Activated CD4-positive, alpha-beta T cell treated with anti-CD3 and anti-CD28 coated beads, Interleukin-2, amount 10 ng/mL, durations not matched to agents 7 days and 5 days (primary cell): ENCODE results near the gene FBXW7. TPM values are rescaled to one million over a fixed set of nuclear protein-coding genes. Genes with fewer than 3 reads are reported as not detected.

ENCODE experiments used
- CTCF ChIA-PET: fragments of 350-600 bp; sonication (Branson Sonifier 250); formaldehyde crosslinking; loops from one replicate; lab custom pipeline; 2021; ENCODE audit warnings: antibody characterized with exemption; lab: Charles Lee
- POLR2A ChIA-PET: fragments of 350-600 bp; sonication (Branson Sonifier 250); formaldehyde crosslinking; loops from one replicate; lab custom pipeline; 2021; ENCODE audit warnings: antibody characterized with exemption; lab: Charles Lee
- DNase-seq: peaks from one replicate; pipeline ENCODE4 v3.0.0-alpha.2; 2020
- H3K27ac Mint-ChIP-seq: one replicate; pipeline ENCODE4 v1.8.0; 2021; ENCODE audit warnings: mild to moderate bottlenecking, moderate library complexity, mixed read lengths
- H3K27me3 Mint-ChIP-seq: one replicate; pipeline ENCODE4 v1.8.0; 2021; ENCODE audit warnings: mixed read lengths
- H3K36me3 Mint-ChIP-seq: one replicate; pipeline ENCODE4 v1.8.0; 2021; ENCODE audit warnings: low read depth, mixed read lengths
- H3K4me1 Mint-ChIP-seq: one replicate; pipeline ENCODE4 v1.8.0; 2021; ENCODE audit warnings: mixed read lengths
- H3K4me3 Mint-ChIP-seq: one replicate; pipeline ENCODE4 v1.8.0; 2021; ENCODE audit warnings: mild to moderate bottlenecking, moderate library complexity, mixed read lengths
- H3K9me3 Mint-ChIP-seq: one replicate; pipeline ENCODE4 v1.8.0; 2021; ENCODE audit warnings: mixed read lengths
- total RNA-seq, 2 experiments: library from RNA; stranded (reverse); gene quantifications; one replicate each; pipeline ENCODE4 v1.2.3, GENCODE V29; 2021

Gene FBXW7
- total RNA-seq, 2 experiments from 2014 or later = 49.4 to 52.2 TPM

GRCh38 chr4:152540293-152540674, 4.4 kb upstream of the FBXW7 start:
- Mint-ChIP-seq H3K27me3 (no peaks in the 10 kb centered on the region), H3K36me3 (peaks cover 36% of the 10 kb centered on the region), H3K27ac (peak overlapping the region; percentile 68), H3K9me3 (peaks cover 2% of the 10 kb centered on the region), H3K4me1 (peaks cover 23% of the 10 kb centered on the region), H3K4me3 (no peak overlapping the region)
- ChIA-PET CTCF (interaction anchor here (1.4 to 1.6 kb wide), 5 partner anchors 12 to 39 kb away, joined by 3 to 6 read pairs (median 4); no protein-coding TSS in a partner anchor), POLR2A (interaction anchor here (0.6 kb wide), 1 partner anchor 14 kb away, joined by 3 read pairs; no protein-coding TSS in a partner anchor)
- no peak for DNase-seq

- no peak for DNase-seq
- Mint-ChIP-seq H3K4me1 (peaks cover 22% of the 10 kb centered on the region), H3K36me3 (peaks cover 35% of the 10 kb centered on the region), H3K9me3 (no peaks in the 10 kb centered on the region), H3K27ac (peak overlapping the region; percentile 68), H3K4me3 (no peak overlapping the region), H3K27me3 (no peaks in the 10 kb centered on the region)
- POLR2A ChIA-PET = interaction anchor here (0.6 kb wide), 1 partner anchor 14 kb away, joined by 3 read pairs; no protein-coding TSS in a partner anchor
- CTCF ChIA-PET = interaction anchor here (1.4 to 1.6 kb wide), 4 partner anchors 12 to 39 kb away, joined by 3 to 6 read pairs (median 4); no protein-coding TSS in a partner anchor
These were observed 3.8 kb upstream of the FBXW7 start for GRCh38 chr4:152539556-152540292.

- H3K9me3 Mint-ChIP-seq = no peaks in the 10 kb centered on the region
- ChIA-PET CTCF (interaction anchor here (0.8 kb wide), 1 partner anchor 18 kb away, joined by 3 read pairs; no protein-coding TSS in a partner anchor), POLR2A (interaction anchor here (3.2 kb wide), 1 partner anchor 17 kb away, joined by 22 read pairs; no protein-coding TSS in a partner anchor)
- peak overlapping the region; percentile 83 for H3K4me3 Mint-ChIP-seq
- H3K27me3 Mint-ChIP-seq = no peaks in the 10 kb centered on the region
- peak; percentile 17 for DNase-seq
- peak overlapping the region; percentile 99 for H3K27ac Mint-ChIP-seq
- H3K36me3 Mint-ChIP-seq = peaks cover 39% of the 10 kb centered on the region
- H3K4me1 Mint-ChIP-seq = peaks cover 33% of the 10 kb centered on the region
These were observed 2.0 kb upstream of the FBXW7 start for GRCh38 chr4:152537881-152538280.

- ChIA-PET CTCF (interaction anchor here (0.7 to 3.0 kb wide), 9 partner anchors 9 to 53 kb away, joined by 3 to 10 read pairs (median 5); no protein-coding TSS in a partner anchor), POLR2A (interaction anchor here (0.6 to 3.2 kb wide), 2 partner anchors 18 to 118 kb away, joined by 3 to 22 read pairs; no protein-coding TSS in a partner anchor)
- H3K9me3 Mint-ChIP-seq = no peaks in the 10 kb centered on the region
- peak overlapping the region; percentile 83 for H3K4me3 Mint-ChIP-seq
- DNase-seq = peak; percentile 83
- H3K27ac Mint-ChIP-seq = peak overlapping the region; percentile 99
- no peaks in the 10 kb centered on the region for H3K27me3 Mint-ChIP-seq
- peaks cover 42% of the 10 kb centered on the region for H3K36me3 Mint-ChIP-seq
- peaks cover 43% of the 10 kb centered on the region for H3K4me1 Mint-ChIP-seq
These were observed 772 bp upstream of the FBXW7 start for GRCh38 chr4:152536545-152537182.

DNA sequence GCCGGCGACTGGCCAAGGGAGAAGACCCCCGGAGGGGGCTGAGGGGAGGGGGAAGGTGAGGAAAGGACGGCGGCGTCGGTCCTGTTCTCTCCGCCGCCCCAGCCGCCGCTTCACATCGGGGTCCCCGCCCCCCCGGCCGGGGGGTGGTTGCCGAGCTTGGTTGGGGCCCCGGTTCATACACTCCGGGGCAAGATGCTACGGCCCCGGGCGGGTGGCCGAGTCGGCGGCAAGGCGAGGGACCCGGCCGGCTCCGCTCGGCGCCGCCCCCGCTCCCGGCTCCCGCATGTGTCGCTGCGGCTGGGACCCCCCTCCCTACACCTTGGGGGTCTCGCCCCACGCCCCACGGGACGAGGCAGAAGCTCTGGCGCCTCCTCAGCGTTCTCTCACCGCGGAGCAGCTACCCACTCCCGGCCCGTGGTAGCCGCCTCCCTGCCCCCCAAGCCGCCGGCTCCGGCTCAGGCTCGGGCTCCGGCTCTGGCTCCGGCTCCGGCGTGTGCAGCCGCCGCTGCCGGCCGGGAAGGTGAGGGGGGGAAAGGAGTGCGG, 461 bp downstream of the FBXW7 start:
- Mint-ChIP-seq H3K4me1 (peaks cover 52% of the 10 kb centered on the region), H3K27ac (peak overlapping the region; percentile 99), H3K4me3 (peak overlapping the region; percentile 83), H3K9me3 (no peaks in the 10 kb centered on the region), H3K27me3 (no peaks in the 10 kb centered on the region), H3K36me3 (peaks cover 49% of the 10 kb centered on the region)
- ChIA-PET CTCF (interaction anchor here (0.6 to 3.0 kb wide), 9 partner anchors 8 to 37 kb away, joined by 3 to 10 read pairs (median 5); no protein-coding TSS in a partner anchor), POLR2A (interaction anchor here (0.5 to 3.2 kb wide), 2 partner anchors 11 to 19 kb away, joined by 5 to 22 read pairs; no protein-coding TSS in a partner anchor)
- DNase-seq = peak; percentile 41

DNA sequence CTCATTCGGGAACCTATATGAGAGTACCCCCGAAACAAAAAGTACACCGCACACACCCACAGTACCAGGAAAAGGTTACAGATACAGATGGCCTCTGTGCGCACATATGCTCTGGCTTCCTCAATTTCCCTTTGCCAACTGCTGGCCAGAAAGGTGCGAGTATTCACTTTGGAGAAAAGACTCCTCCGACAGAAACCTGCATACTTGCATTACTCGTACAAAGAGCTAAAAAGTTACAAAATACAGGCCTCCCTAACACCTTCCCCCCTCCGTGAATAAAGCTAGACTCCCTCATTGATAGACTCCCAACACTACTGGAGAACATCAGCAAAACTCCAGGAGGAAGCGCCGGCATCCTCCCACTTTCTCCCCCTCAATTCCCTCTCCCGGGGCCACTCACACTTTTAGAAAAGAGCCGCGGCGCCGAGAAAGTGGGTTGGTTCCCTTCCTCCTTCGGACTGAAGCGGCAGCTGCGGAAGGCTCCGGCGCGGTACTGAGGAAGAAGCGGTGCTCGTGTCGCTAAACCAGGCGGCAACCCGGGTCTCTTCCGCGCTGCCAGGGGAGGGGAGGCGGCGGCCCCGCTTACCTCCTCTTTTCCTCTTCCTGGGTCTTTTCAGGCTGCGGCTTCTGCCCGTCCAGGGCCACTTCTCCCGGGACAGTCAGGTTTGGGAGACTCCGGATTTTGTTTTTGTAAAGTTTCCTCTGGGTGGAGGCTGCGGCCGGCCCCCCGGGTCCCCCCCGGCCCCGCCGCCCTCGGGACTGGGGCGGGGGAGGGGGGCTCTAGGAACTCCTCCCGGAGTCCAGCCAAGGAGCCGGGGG, 1.1 kb downstream of the FBXW7 start:
- H3K4me1 Mint-ChIP-seq = peaks cover 56% of the 10 kb centered on the region
- H3K4me3 Mint-ChIP-seq = peak overlapping the region; percentile 83
- peak; percentile 70 for DNase-seq
- ChIA-PET CTCF (interaction anchor here (0.6 to 3.0 kb wide), 6 partner anchors 12 to 36 kb away, joined by 3 to 10 read pairs (median 6); no protein-coding TSS in a partner anchor), POLR2A (no interaction called here)
- peaks cover 45% of the 10 kb centered on the region for H3K36me3 Mint-ChIP-seq
- no peaks in the 10 kb centered on the region for H3K27me3 Mint-ChIP-seq
- H3K9me3 Mint-ChIP-seq = no peaks in the 10 kb centered on the region
- H3K27ac Mint-ChIP-seq = peak overlapping the region; percentile 91

GRCh38 chr4:152531479-152531878, 4.4 kb downstream of the FBXW7 start:
- Mint-ChIP-seq H3K4me3 (no peak overlapping the region), H3K36me3 (peaks cover 29% of the 10 kb centered on the region)
- CTCF ChIA-PET = interaction anchor here (0.7 to 2.0 kb wide), 2 partner anchors 108 to 115 kb away, joined by 3 to 6 read pairs; no protein-coding TSS in a partner anchor

DNA sequence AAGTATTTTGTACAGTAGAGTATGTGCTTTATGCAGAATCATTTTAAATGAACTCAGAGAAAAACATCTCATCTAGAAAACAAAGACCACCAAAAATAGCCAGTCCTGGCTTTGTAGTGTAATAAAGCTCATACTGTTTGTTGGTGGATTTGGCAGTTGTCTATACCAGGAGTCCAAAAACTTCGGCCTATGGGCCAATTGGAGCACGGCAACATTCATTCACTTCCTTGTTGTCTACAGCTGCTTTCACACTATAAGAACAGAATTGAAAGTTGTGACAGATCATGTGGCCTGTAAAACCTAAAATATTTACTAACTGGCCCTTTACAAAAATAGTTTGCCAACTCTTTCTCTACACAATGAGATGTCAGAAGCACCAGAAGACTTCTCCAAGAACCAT, 5.3 kb downstream of the FBXW7 start:
- no peak for DNase-seq
- CTCF ChIA-PET = interaction anchor here (0.7 to 2.0 kb wide), 4 partner anchors 32 to 116 kb away, joined by 3 to 6 read pairs (median 3); no protein-coding TSS in a partner anchor
- H3K27ac Mint-ChIP-seq = no peak overlapping the region
- peaks cover 30% of the 10 kb centered on the region for H3K36me3 Mint-ChIP-seq
- H3K9me3 Mint-ChIP-seq = no peaks in the 10 kb centered on the region
- H3K4me3 Mint-ChIP-seq = no peak overlapping the region
- H3K4me1 Mint-ChIP-seq = peaks cover 47% of the 10 kb centered on the region
- POLR2A ChIA-PET = no interaction called here
- no peaks in the 10 kb centered on the region for H3K27me3 Mint-ChIP-seq

More at GRCh38 chr4:152531479-152531878, 4.4 kb downstream of the FBXW7 start:
- H3K4me1 Mint-ChIP-seq = peaks cover 41% of the 10 kb centered on the region
- H3K27me3 Mint-ChIP-seq = no peaks in the 10 kb centered on the region
- POLR2A ChIA-PET = interaction anchor here (0.5 kb wide), 1 partner anchor 25 kb away, joined by 4 read pairs; no protein-coding TSS in a partner anchor
- no peak for DNase-seq
- no peak overlapping the region for H3K27ac Mint-ChIP-seq
- H3K9me3 Mint-ChIP-seq = no peaks in the 10 kb centered on the region

- H3K27me3 Mint-ChIP-seq = no peaks in the 10 kb centered on the region
- H3K4me3 Mint-ChIP-seq = no peak overlapping the region
- peaks cover 30% of the 10 kb centered on the region for H3K36me3 Mint-ChIP-seq
- no peak for DNase-seq
- peaks cover 50% of the 10 kb centered on the region for H3K4me1 Mint-ChIP-seq
- ChIA-PET POLR2A (no interaction called here), CTCF (interaction anchor here (1.0 to 2.0 kb wide), 4 partner anchors 31 to 116 kb away, joined by 3 to 6 read pairs (median 4); no protein-coding TSS in a partner anchor)
- no peak overlapping the region for H3K27ac Mint-ChIP-seq
- no peaks in the 10 kb centered on the region for H3K9me3 Mint-ChIP-seq
These were observed 6.0 kb downstream of the FBXW7 start for GRCh38 chr4:152529880-152530279.

GRCh38 chr4:152528060-152528459, 7.8 kb downstream of the FBXW7 start:
- Mint-ChIP-seq H3K27me3 (no peaks in the 10 kb centered on the region), H3K4me3 (no peak overlapping the region), H3K27ac (no peak overlapping the region), H3K4me1 (peaks cover 56% of the 10 kb centered on the region), H3K9me3 (no peaks in the 10 kb centered on the region), H3K36me3 (peaks cover 21% of the 10 kb centered on the region)
- ChIA-PET CTCF (interaction anchor here (1.0 to 1.4 kb wide), 2 partner anchors 8 to 13 kb away, joined by 3 to 5 read pairs; partner anchors contain the start of gene FBXW7), POLR2A (no interaction called here)
- DNase-seq = no peak

GRCh38 chr4:152525878-152526277, 10.0 kb downstream of the FBXW7 start:
- no peak for DNase-seq
- Mint-ChIP-seq H3K27me3 (no peaks in the 10 kb centered on the region), H3K4me1 (peaks cover 44% of the 10 kb centered on the region), H3K9me3 (no peaks in the 10 kb centered on the region), H3K4me3 (no peak overlapping the region), H3K27ac (no peak overlapping the region), H3K36me3 (peaks cover 20% of the 10 kb centered on the region)
- POLR2A ChIA-PET = no interaction called here
- CTCF ChIA-PET = interaction anchor here (1.1 to 1.2 kb wide), 2 partner anchors 11 to 25 kb away, joined by 3 read pairs; no protein-coding TSS in a partner anchor
